GM19467 (cell line): ENCODE measurements around the gene FCRL3.
"Not testable (repeated sequence)": the region's sequence is repeated elsewhere in the genome, so short reads cannot be mapped to it uniquely, and the experiment has no call there.

Experiments
- ATAC-seq: cut with Tn5 transposase; IDR thresholded peaks from one replicate; pipeline ENCODE4 v1.9.1; 2021; ENCODE audit warnings: mild to moderate bottlenecking, moderate library complexity; ENCODE audit not compliant: unreplicated experiment

FCRL3 gene

DNA sequence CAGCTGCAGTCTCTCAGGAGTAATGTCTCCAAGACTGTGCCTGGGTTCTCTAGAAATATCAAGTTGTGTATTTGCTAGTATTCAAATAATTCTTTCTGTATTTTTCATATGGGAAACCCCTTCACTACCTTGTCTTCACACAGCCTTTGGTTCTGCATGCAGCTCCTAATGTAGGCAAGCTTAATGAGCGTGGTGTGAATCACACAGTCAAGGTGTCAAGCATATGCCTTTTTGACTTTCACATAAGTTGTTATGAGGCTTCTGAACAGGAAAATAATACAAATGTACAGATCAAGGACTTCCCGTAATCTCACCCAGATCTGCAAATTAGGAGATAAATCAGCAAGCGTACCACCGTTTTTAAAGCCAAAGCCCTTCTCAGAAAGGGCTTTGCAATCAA, at the start of gene FCRL3:
Gene FCRL3 (minus strand): TSS at position 38 of the 400 bp plus-strand sequence. CDS start 280 bp downstream, outside the sequence.
- no peak for ATAC-seq

DNA sequence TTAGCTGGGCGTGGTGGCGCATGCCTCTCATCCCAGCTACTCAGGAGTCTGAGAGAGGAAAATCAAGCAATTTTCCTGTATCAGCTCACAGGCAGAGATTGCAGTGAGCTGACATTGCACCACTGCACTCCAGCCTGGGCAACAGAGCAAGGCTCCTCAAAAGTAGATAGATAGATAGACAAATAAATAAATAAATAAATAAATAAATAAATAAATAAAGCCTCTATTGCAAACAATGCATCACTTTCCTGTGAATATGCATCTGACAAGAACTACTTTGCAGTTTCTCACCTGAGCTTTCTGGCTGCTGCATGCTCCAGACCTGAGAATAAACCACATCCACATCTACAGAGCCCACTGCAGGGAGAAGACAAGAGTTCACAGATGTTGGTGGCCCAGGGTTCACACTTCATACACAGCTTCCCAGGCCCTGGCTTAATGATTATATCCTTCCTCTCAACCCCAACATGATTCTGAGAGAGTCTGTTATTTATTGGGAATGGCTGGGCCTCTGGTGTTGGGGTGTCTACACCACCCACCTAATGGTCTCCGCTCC, 47.8 kb upstream of the FCRL3 start:
- ATAC-seq, result no peak

- no peak for ATAC-seq
Measured at GRCh38 chr1:157739229-157739901, 38.8 kb upstream of the FCRL3 start.

GRCh38 chr1:157735991-157736390, 35.4 kb upstream of the FCRL3 start:
- not testable (repeated sequence) for ATAC-seq

- no peak for ATAC-seq
Measured at GRCh38 chr1:157734321-157734720, 33.8 kb upstream of the FCRL3 start.

- no peak for ATAC-seq
Measured at GRCh38 chr1:157732755-157733154, 32.2 kb upstream of the FCRL3 start.

GRCh38 chr1:157725221-157725577, 24.6 kb upstream of the FCRL3 start:
- ATAC-seq, result no peak

- no peak for ATAC-seq
Measured at GRCh38 chr1:157724537-157725220, 24.1 kb upstream of the FCRL3 start.

DNA sequence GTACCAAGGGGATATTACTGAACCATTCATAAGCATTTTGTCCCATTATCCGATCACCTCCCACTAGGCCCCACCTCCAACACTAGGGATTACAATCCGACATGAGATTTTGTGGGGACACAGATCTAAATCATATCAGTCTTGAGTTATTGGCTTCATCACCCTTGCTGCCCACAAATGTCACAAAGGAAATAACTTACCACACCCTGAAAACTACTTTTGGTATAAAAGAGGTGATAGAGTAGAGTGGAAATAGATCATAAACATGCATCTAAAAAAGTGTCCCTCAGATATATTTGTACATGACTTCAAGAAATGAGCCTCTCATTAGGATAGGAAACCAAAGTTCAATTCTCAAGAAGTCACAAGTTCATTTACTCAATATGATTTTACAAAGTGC, 22.6 kb upstream of the FCRL3 start:
- ATAC-seq, result no peak

- ATAC-seq, result no peak
Measured at GRCh38 chr1:157721985-157722384, 21.4 kb upstream of the FCRL3 start.

DNA sequence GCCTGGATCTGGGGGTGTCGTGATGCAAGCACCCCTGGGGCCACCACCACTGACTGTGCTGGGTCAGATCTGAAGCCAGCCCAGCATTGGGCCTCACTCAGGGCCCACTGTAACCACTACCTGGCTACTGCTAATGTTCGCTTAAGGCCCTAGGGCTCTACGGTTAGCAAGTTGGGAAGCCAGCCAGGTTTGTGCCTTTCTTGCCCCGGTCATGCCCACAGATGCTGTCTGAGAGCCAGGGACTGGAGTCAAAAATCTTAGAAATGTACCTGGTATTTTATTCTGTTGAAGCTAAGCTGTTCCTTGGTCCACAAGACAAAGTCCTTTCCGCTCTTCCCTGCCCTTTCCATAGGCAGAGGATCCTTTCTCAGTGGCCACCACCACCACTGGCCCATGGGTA, 15.2 kb upstream of the FCRL3 start:
- no peak for ATAC-seq

GRCh38 chr1:157711802-157712201, 11.2 kb upstream of the FCRL3 start:
- ATAC-seq, result no peak

- no peak for ATAC-seq
Measured at GRCh38 chr1:157704878-157705277, 4.3 kb upstream of the FCRL3 start.

GRCh38 chr1:157703981-157704380, 3.4 kb upstream of the FCRL3 start:
- ATAC-seq, result no peak

DNA sequence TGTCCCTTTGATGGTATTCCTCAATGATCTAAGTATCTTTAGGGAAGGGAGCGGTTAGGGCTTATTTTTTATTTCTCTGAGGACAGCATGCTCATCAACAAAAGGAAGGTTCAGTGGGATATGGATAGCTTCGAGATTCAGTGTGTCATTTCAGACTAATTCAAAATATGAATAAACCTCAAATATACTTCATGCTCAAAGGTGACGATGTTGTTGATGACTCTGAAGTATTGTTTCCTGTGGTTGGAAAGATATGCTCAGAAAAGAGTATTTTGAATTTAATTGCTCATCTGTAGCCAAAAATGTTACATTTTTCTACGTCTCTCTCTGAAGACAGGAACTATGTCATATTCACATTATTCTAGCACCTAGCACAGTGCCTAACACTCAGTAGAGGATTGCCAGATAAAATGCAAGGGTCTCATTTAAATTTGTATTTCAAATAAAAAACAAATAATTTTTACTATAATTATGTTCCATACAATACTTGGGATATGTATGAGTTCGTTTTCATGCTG, 1.8 kb upstream of the FCRL3 start:
- ATAC-seq, result no peak

GRCh38 chr1:157700305-157700704, 264 bp downstream of the FCRL3 start:
- no peak for ATAC-seq

GRCh38 chr1:157697781-157698569, 2.6 kb downstream of the FCRL3 start:
- ATAC-seq, result no peak

DNA sequence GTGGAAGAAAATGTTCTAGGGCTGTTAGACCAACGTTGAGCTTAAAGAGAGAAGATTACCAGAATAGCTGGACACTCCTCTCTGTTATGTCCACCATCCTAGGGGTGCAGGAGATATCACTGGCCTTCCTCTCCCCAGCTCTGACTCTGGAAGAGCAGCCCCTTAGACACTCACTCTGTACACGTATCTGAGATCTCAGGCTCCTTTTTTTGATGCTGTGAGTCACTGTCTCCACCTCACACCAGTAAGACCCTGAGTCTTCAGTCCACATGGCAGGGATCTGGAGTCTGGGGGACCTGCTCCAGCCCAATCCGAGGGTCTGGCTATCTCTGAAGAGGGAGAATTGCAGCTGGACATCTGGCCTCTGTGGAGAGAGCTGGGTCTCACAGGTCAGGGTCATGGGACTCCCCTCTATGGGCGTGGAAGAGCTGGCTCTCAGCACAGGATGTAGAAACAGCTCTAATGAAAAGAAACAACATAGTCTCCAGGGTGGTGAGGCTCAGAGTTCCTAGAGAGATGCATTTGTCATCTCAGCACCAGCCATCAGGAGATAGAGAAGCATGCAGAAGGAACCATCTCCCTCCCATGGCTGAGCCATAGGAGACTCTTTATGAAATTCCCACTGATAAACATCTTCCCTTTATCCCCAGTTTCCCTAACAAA, 3.5 kb downstream of the FCRL3 start:
- no peak for ATAC-seq

- no peak for ATAC-seq
Measured at GRCh38 chr1:157695417-157695816, 5.2 kb downstream of the FCRL3 start.

- ATAC-seq, result no peak
Measured at GRCh38 chr1:157691285-157691920, 9.2 kb downstream of the FCRL3 start.
